ENCODE results near the gene ABCB11.

Gene ABCB11

GRCh38 chr2:168912901-168913369 lies 118.2 kb downstream of the ABCB11 start:
- in situ Hi-C loops (cut with HindIII; ENCODE audit: low sequenced_read_pairs), result loop anchor here (10.0 kb wide), 1 partner anchor 588 kb away; no protein-coding TSS in a partner anchor
- TF ChIP-seq CTCF (IDR thresholded peaks at IDR 0.05; ENCODE audit: low read depth, low read length, missing control alignments), result no peak
- peak; percentile 18 for DNase-seq (ENCODE audit: low read depth)
- H3K4me3 ChIP-seq (ENCODE audit: low read depth, low read length), result peak overlapping the region; percentile 44

DNA sequence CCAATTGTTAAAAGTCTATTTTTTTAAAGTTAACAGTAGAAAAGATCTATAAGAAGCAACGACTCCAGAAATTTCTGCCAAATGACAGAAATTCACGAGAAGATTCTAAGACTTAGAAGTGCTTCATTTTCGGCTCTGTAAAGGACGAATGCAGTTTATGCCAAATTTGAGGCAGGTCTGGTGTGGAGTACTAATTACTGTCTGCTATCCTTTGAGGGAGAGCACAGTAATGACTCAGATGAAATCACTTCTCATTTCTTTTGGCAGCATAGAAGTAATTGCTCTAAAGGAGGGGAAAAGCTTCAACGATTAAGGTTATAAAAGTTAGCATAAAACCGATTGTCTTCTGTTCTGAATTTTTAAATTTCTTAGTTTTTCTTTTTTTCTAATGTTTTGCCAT lies 118.7 kb downstream of the ABCB11 start:
- TF ChIP-seq CTCF (IDR thresholded peaks at IDR 0.05; ENCODE audit: low read depth, low read length, missing control alignments), result no peak
- in situ Hi-C loops (cut with HindIII; ENCODE audit: low sequenced_read_pairs), result loop anchor here (10.0 kb wide), 1 partner anchor 588 kb away; no protein-coding TSS in a partner anchor
- DNase-seq (ENCODE audit: low read depth), result no peak
- H3K4me3 ChIP-seq (ENCODE audit: low read depth, low read length), result peak overlapping the region; percentile 44

DNA sequence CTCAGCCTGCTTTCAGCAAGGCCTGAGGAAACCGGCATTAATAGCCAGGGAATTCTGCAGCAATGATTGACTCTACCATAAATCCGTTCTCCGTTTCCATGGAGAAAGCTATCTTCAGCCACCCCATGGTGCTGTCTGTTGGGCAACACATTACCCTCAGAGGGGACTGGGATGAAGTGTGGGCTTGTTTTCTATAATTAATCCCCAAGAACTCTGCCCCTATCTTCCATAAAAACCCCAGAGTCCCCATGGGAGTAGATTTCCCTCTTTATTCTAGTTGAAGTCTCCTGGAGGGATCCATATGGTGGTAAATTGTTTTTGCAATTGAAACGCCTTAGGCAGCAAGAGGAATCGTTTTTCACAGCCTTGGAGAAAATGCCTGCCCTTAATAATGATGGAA lies 120.8 kb downstream of the ABCB11 start:
- no peak for TF ChIP-seq CTCF (IDR thresholded peaks at IDR 0.05; ENCODE audit: low read depth, low read length, missing control alignments)
- no peak for DNase-seq (ENCODE audit: low read depth)
- in situ Hi-C loops (cut with HindIII; ENCODE audit: low sequenced_read_pairs), result loop anchor here (10.0 kb wide), 1 partner anchor 586 kb away; no protein-coding TSS in a partner anchor
- H3K4me3 ChIP-seq (ENCODE audit: low read depth, low read length), result no peak overlapping the region

DNA sequence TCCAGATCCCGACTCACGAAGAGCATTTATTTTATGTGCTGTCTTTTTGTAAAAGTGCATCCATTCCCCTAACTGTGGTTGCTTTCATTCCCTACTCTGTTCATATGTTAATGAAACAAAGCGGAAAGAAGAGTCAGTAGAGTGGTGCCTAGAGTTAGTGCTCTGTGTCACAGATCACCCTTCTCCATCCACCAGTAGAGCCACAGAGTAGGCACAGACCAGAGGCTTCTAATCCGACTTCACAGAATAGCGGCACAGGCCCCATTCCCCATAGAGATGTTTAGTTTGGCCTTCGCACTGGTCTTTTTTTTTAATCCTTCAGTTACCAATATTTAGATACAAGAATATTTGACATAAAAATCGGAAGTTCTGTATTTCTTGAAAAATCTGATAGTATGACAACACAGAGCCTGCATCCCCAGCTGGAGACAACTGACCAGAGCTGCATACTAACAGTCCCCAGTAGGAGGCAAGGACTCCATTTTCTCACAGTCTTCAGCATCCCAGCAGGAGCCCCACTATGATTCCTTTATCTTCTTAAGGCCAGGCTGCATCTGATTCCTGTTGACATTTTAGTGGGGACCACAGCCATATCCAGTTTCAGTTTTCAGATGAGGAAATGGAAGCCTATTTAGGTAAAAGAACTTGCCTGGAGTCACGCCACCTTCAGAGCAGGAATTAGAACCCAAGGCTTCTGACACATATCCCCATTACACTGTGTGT lies 123.0 kb downstream of the ABCB11 start:
- DNase-seq (ENCODE audit: low read depth), result no peak
- no peak for TF ChIP-seq CTCF (IDR thresholded peaks at IDR 0.05; ENCODE audit: low read depth, low read length, missing control alignments)
- in situ Hi-C loops (cut with HindIII; ENCODE audit: low sequenced_read_pairs), result no loop called here
- H3K4me3 ChIP-seq (ENCODE audit: low read depth, low read length), result no peak overlapping the region

GRCh38 chr2:168904358-168904757 lies 126.8 kb downstream of the ABCB11 start:
- DNase-seq (ENCODE audit: low read depth), result no peak
- TF ChIP-seq CTCF (IDR thresholded peaks at IDR 0.05; ENCODE audit: low read depth, low read length, missing control alignments), result no peak
- H3K4me3 ChIP-seq (ENCODE audit: low read depth, low read length), result no peak overlapping the region
- in situ Hi-C loops (cut with HindIII; ENCODE audit: low sequenced_read_pairs), result no loop called here

- no peak overlapping the region for H3K4me3 ChIP-seq (ENCODE audit: low read depth, low read length)
- no peak for DNase-seq (ENCODE audit: low read depth)
- TF ChIP-seq CTCF (IDR thresholded peaks at IDR 0.05; ENCODE audit: low read depth, low read length, missing control alignments), result no peak
- in situ Hi-C loops (cut with HindIII; ENCODE audit: low sequenced_read_pairs), result no loop called here
These were observed 127.2 kb downstream of the ABCB11 start for GRCh38 chr2:168903888-168904287.
